OCI-LY7 (cell line): ENCODE measurements around the gene ASB10. TPM values are rescaled to one million over a fixed set of nuclear protein-coding genes. Genes with fewer than 3 reads are reported as not detected.

ENCODE experiments used
- BruUV-seq: library from RNA; stranded (reverse); fragments of 400-500 nt; replicated peaks from 2 replicates; lab custom pipeline; 2021; lab: Mats Ljungman, UMichigan
- CTCF ChIA-PET: fragments of 300-600 bp; sonication (Branson Sonifier 250); formaldehyde crosslinking; loops from one replicate; lab custom pipeline; 2022; ENCODE audit warnings: antibody characterized with exemption; ENCODE audit not compliant: unreplicated experiment; lab: Charles Lee
- POLR2A ChIA-PET: fragments of 300-600 bp; sonication (Branson Sonifier 250); formaldehyde crosslinking; loops from one replicate; lab custom pipeline; 2022; ENCODE audit warnings: antibody characterized with exemption; lab: Charles Lee
- DNase-seq: peaks from one replicate; pipeline ENCODE4 v3.0.0-alpha.2; 2015; ENCODE audit warnings: low spot score
- H2AFZ ChIP-seq: fragments of 200-600 bp; sonication (generic), shearing (Covaris generic); 2 replicates; pipeline ENCODE4 v1.6.1; 2014; ENCODE audit warnings: mild to moderate bottlenecking, antibody characterized with exemption, low read length, moderate library complexity
- H3K27ac ChIP-seq: fragments of 200-600 bp; sonication (generic); 2 replicates; pipeline ENCODE4 v1.5.1; 2014; ENCODE audit warnings: mixed run types, low read depth, mild to moderate bottlenecking, moderate library complexity, low read length, inconsistent platforms; ENCODE audit not compliant: poor library complexity, severe bottlenecking
- H3K36me3 ChIP-seq: fragments of 200-600 bp; sonication (generic); 2 replicates; pipeline ENCODE4 v1.6.1; 2014; ENCODE audit warnings: mild to moderate bottlenecking, antibody characterized with exemption, low read length, moderate library complexity, mixed read lengths; ENCODE audit not compliant: insufficient read depth
- H3K4me1 ChIP-seq: fragments of 200-600 bp; sonication (generic); 2 replicates; pipeline ENCODE4 v1.5.1; 2014; ENCODE audit warnings: mild to moderate bottlenecking, low read length; ENCODE audit not compliant: insufficient read depth, poor library complexity, severe bottlenecking
- H3K4me2 ChIP-seq: fragments of 200-600 bp; sonication (generic); 2 replicates; pipeline ENCODE4 v1.6.1; 2014; ENCODE audit warnings: mild to moderate bottlenecking, low read length
- H3K4me3 ChIP-seq: fragments of 200-600 bp; sonication (generic); 2 replicates; pipeline ENCODE4 v1.5.1; 2014; ENCODE audit warnings: mild to moderate bottlenecking, low read depth, low read length; ENCODE audit not compliant: poor library complexity, severe bottlenecking
- H3K79me2 ChIP-seq: fragments of 200-600 bp; sonication (generic); 2 replicates; pipeline ENCODE4 v1.6.1; 2016; ENCODE audit warnings: low read depth, mild to moderate bottlenecking, low read length, moderate library complexity, mixed read lengths; ENCODE audit not compliant: insufficient read depth
- H3K9me2 ChIP-seq: fragments of 200-600 bp; sonication (generic); 2 replicates; pipeline ENCODE4 v1.6.1; 2016; ENCODE audit warnings: mild to moderate bottlenecking, low read length, mixed read lengths; ENCODE audit not compliant: insufficient read depth
- H3K9me3 ChIP-seq: fragments of 200-600 bp; sonication (generic); 2 replicates; pipeline ENCODE4 v1.6.1; 2014; ENCODE audit warnings: mild to moderate bottlenecking, mixed run types, low read length, mixed read lengths
- H4K20me1 ChIP-seq: fragments of 200-600 bp; sonication (generic); 2 replicates; pipeline ENCODE4 v1.6.1; 2014; ENCODE audit warnings: mild to moderate bottlenecking, antibody characterized with exemption, low read length, moderate library complexity, mixed read lengths; ENCODE audit not compliant: insufficient read depth
- CTCF ChIP-seq: fragments of 200-600 bp; sonication (generic); conservative IDR thresholded peaks from 2 replicates; pipeline ENCODE4 v1.5.1; 2014; ENCODE audit warnings: mild to moderate bottlenecking, antibody characterized with exemption, low read length, moderate library complexity, mixed read lengths
- EZH2phosphoT487 ChIP-seq: fragments of 200-600 bp; sonication (generic); IDR thresholded peaks from 2 replicates; pipeline ENCODE4 v1.6.1; 2018; ENCODE audit warnings: low read depth, borderline replicate concordance, mild to moderate bottlenecking, mixed run types, antibody characterized with exemption, low read length, moderate library complexity, mixed read lengths
- intact Hi-C: fragments of 100-400 bp; cut with micrococcal nuclease; formaldehyde crosslinking; loops from one replicate; pipeline ENCODE4 v1.10.0; 2022; ENCODE audit not compliant: unreplicated experiment
- total RNA-seq, 2 experiments: library from RNA; depleted of rRNA in 1 of 2; stranded (reverse); fragments of >200 nt in 1 of 2; shearing (Covaris generic) in 1 of 2; gene quantifications; 2 replicates each; pipeline ENCODE4 v1.2.3, GENCODE V29; 2014 to 2022

ASB10 gene
- total RNA-seq, 2 experiments from 2014 or later, result not detected

GRCh38 chr7:151204383-151205032 lies 17.5 kb upstream of the ASB10 start:
- CTCF ChIA-PET, result no interaction called here
- BruUV-seq, result no TSS peak
- TF ChIP-seq EZH2phosphoT487 (no peak), CTCF (no peak)

GRCh38 chr7:151202836-151203235 lies 15.8 kb upstream of the ASB10 start:
- H3K27ac ChIP-seq, result no peak overlapping the region
- H3K79me2 ChIP-seq, result no peaks in the 10 kb centered on the region
- POLR2A ChIA-PET, result no interaction called here
- TF ChIP-seq CTCF (no peak), EZH2phosphoT487 (no peak)
- no peak overlapping the region for H2AFZ ChIP-seq
- no peaks in the 10 kb centered on the region for H3K36me3 ChIP-seq
- no peak for DNase-seq
- no peaks in the 10 kb centered on the region for H3K9me2 ChIP-seq
- intact Hi-C loops, result no loop called here
- no peaks in the 10 kb centered on the region for H4K20me1 ChIP-seq
- no peaks in the 10 kb centered on the region for H3K9me3 ChIP-seq
- H3K4me2 ChIP-seq, result no peak overlapping the region
- no peak overlapping the region for H3K4me3 ChIP-seq
- CTCF ChIA-PET, result no interaction called here
- BruUV-seq, result no TSS peak
- H3K4me1 ChIP-seq, result no peaks in the 10 kb centered on the region

More at GRCh38 chr7:151204383-151205032, 17.5 kb upstream of the ASB10 start:
- Histone ChIP-seq H3K4me1 (no peaks in the 10 kb centered on the region), H3K36me3 (no peaks in the 10 kb centered on the region), H3K4me3 (no peak overlapping the region), H3K9me2 (no peaks in the 10 kb centered on the region), H2AFZ (no peak overlapping the region), H3K27ac (no peak overlapping the region), H4K20me1 (no peaks in the 10 kb centered on the region), H3K79me2 (no peaks in the 10 kb centered on the region), H3K4me2 (no peak overlapping the region), H3K9me3 (no peaks in the 10 kb centered on the region)
- intact Hi-C loops, result no loop called here
- no peak for DNase-seq
- POLR2A ChIA-PET, result interaction anchor here (0.6 kb wide), 1 partner anchor 48 kb away, joined by 4 read pairs; no protein-coding TSS in a partner anchor

GRCh38 chr7:151201751-151202150 lies 14.7 kb upstream of the ASB10 start:
- Histone ChIP-seq H3K36me3 (no peaks in the 10 kb centered on the region), H3K4me3 (no peak overlapping the region), H3K79me2 (no peaks in the 10 kb centered on the region), H2AFZ (no peak overlapping the region), H3K4me2 (no peak overlapping the region), H3K9me3 (no peaks in the 10 kb centered on the region), H4K20me1 (no peaks in the 10 kb centered on the region), H3K9me2 (no peaks in the 10 kb centered on the region), H3K27ac (no peak overlapping the region), H3K4me1 (no peaks in the 10 kb centered on the region)
- intact Hi-C loops, result no loop called here
- BruUV-seq, result no TSS peak
- ChIA-PET POLR2A (no interaction called here), CTCF (no interaction called here)
- no peak for DNase-seq
- TF ChIP-seq EZH2phosphoT487 (no peak), CTCF (no peak)
